Hematopoietic multipotent progenitor cell treated with erythropoietin and hydrocortisone succinate and interleukin-3 and kit ligand, for 8 days (in vitro differentiated cells): ENCODE results near the gene SLC1A2.

ENCODE experiments used
- DNase-seq: peaks from one replicate; pipeline ENCODE4 v3.0.0-alpha.2; 2015

The SLC1A2 gene

DNA sequence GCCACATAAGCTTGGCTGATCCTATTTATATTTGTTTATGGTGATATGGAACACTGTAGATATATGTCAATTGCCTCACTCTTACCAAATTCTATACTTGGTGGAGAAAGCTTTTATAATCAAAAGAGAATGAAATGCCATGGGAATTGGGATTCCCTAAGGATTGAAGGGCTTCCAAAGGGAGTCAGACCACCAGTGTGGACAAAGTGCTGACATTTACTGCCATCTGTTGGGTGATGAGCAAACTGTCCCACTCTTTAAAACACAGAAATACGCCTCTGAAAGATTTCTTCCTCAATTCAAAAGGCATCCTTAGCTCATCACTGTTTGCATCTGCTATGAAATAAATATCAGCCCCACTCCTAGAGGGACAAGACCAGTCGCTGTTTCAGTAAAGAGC lies 7.1 kb downstream of the SLC1A2 start:
- DNase-seq: no peak

DNA sequence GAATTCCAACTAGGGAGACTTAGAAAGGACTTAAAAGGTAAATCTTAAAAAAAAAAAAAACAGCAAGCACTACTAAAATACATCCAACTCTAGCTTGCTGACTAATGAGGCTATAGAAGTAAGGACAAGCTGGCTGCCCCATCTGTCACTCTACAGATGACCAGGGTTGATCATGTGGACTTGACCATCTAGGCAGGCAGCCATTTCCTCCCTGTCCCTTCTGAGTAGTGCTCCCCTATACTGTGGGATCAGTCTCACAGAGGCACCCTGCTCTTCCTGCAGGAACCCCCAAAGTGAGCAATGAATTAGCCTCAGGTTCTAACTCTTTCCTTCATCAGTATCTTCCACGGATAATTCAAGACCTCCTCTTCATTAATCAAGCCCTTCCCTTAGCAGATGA lies 12.3 kb downstream of the SLC1A2 start:
- DNase-seq: no peak

DNA sequence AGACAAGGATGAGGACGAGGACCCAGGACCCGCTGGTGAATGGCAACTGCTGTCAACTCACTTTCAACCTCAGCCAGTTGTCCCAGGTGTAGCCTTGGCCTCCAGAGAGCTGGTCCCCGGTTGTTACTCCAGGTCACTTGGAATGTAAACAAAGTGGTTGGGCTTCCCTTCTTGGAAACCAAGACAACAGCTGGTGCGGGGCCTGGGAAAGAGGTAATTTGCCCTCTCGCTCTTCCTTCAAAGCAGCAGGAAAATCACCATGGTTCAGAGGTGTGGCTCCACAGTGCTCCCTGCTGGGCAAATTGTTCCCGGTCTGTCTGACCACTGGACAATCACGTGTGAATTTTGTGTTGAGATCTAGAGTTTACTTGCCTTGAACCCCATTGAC lies 15.0 kb downstream of the SLC1A2 start:
- peak; percentile 9 for DNase-seq

DNA sequence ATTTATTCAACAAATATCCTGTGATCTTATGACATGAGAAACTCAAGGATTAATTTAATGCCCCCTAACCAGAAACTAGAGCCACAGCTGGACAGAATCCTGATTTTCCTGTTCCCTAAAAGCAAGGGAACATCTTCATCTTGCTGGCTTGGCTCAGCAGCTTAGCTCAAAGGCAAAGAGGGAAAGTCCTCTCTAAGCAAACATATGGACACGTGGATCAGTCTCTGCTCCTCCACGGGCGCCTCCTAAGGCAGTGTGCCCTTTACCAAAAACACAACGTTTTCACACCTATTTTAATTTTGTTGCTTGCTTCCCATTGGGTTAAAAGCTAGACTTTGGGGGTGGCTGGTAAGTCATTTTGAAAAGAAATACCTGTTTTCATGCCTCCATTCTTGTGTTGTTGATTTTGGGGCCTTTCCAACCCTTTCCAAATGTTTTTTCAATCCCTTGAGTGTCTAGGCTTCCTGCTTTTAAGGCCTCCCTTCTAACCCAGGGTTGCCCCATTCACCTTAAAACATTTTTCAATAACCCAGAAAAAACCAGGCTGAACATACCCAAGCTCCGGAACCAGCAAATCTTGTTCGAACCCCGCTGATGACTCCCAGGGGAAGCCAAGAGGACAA lies 15.5 kb downstream of the SLC1A2 start:
- no peak for DNase-seq

DNA sequence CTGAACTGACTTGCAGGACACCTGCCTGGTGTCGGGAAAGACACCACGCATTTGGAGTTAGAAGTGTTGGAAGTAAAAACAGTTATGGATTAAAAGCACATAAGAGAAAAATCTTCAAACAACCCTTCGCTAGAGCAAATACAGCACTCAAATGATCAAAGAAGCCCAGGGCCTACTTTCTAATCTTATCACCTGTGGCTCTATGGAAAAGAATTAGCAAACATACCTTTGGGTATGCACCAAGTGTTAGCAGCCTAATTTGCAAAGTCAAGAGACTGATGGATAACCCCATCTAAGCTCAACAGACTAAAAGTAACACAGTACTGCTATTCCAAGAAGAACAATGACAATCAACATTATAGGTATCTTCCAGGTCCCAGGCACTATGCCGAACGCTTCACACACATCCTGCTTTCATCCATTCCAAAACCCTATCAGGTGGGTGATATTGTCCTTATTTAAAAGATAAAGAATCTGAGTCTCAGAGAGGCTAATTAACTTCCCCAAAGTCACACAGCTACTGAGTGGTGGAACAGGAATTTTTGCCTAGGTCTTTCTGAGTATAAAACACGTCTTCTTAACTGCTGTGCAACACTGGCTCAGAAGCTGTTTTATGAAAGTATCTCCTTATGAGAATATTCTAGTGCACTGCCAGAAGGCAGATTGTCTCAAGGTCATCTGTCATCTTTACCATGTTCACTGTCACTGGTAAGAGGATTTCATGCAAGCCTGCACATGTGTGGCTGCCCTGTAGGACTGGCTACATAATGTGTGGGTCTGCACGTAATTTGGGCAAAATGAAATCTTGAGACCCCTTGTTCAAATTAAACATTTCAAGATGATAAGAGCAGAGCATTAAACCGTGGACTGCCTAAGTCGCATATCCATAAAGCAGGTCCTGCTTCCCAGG lies 16.4 kb downstream of the SLC1A2 start:
- no peak for DNase-seq

DNA sequence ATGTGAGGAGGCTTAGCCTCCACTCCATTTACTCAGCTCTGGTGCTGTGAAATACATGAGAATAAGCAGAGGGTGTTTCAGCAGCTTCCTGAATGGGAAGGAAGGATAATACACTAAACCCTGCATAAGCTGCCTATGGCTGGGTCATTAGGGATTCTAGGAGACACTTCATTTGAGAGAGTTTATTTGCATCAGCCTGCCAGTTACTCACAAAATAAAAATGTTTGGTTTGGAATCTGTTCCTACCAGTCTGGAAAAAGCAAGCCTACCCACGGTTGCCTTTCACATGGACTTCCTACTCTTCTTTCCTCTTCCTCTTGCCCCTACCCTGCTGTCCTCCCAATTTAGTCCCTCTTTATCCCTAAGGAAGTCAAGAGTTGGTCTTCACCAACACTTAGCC lies 20.5 kb downstream of the SLC1A2 start:
- no peak for DNase-seq

DNA sequence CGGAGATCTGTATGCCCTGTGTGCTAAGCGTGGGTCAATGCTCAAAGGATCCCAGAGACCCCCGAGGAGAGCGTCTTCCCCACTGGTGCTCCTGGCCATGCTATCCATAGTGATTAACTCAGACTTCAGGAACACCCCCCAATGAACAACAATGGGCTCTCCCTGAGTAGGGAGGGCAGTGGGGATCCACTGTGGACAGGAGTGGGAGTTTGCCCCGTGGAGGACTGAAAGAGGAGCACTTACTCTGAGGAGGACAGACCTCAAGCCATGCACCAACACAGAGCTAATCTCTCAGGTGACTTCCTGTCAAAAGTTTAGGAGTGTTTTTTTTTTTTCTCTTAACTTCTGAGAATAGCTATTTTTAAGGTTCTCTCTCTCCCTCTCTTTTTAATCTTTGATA lies 24.4 kb downstream of the SLC1A2 start:
- no peak for DNase-seq

DNA sequence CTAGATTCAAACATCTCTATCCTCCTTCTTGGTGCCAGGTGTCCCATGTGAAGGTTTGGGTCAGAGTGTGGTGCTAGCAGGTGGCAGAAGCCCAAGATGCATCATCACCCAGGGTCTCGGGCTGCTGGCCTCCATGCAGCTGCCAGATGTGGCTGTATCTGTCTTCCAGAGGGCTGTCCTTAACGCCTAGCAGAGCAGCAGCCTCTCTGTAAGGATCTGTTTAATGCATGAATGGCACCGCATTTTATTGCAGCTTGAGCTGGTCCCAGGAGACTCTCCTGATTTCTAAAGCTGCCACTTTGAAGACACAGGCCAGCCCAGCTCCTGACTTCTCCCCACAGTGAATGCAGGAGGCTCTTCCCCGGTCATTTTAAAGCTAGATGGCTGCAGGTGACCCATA lies 26.3 kb downstream of the SLC1A2 start:
- no peak for DNase-seq

DNA sequence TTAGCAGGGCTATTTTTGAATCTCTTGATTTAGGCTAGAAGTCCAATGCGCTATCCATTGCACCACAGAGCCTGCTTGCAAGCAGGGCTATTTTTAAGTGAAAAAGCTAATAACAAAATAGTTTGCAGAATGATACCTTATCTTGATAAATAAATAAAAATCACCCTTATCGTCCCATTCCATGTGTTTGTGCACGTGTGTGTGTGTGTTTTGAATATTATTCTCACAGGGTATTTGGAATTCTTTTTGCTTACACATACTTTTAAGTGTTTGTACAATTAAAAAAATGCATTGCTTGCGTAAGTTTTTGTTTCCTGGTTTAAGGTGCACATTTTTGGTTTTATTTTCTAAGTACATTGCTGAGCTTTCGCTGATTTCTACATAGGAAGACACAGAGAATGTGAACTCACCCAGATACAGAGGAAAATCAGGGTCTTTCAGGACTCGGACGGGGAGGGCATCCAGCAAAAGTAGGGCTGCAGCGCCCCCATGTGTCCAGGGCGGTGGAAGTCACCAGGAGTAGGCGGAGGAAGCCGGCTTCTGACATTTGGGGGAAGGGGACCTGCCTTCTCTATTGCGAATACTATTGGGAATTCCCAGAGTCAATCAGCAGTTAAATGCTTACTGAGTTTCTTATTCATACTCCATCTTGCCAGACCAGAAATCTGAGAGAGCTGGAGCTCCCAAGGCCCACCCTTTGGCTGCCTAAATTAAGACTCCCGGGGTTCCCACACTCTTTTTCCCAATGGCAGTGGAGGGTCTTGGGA lies 27.3 kb downstream of the SLC1A2 start:
- peak; percentile 49 for DNase-seq

DNA sequence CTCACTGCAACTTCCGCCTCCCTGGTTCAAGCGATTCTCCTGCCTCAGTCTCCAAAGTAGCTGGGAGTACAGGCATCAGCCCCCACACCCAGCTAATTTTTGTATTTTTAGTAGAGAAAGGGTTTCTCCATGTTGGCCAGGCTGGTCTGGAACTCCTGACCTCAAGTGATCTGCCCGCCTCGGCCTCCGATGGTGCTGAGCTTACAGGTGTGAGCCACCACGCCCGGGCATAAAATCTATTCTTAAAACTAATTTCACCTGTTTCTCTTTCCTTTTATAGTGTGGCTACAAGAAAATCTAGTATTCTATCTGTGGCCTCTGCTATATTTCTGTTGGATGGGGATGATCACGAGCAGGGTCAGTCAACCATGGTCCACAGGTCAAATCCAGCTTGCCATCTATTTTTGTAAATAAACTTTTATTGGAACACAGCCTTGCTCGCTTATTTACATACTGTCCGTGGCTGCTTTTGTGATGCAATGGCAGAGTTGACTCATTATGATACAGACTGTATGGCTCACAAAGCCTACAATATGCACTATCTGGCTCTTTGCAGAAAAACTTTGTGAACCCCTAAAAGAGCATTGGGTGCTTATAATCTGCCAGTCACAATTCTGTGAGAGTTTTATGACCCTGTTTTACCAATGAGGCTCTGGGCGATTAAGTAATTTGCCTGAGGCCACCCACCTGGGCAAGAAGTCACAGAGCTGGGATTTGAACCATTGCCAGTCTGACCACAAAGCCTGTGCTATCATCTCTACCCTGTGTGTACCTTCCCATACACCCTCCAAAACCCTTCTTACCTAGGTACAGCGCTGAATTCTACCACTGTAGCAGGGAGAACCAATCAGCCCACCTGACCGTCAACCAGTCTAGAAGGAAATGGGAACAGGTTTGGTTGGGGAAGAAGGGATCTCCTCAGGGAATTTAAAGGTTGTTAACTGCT lies 28.3 kb downstream of the SLC1A2 start:
- DNase-seq: no peak

DNA sequence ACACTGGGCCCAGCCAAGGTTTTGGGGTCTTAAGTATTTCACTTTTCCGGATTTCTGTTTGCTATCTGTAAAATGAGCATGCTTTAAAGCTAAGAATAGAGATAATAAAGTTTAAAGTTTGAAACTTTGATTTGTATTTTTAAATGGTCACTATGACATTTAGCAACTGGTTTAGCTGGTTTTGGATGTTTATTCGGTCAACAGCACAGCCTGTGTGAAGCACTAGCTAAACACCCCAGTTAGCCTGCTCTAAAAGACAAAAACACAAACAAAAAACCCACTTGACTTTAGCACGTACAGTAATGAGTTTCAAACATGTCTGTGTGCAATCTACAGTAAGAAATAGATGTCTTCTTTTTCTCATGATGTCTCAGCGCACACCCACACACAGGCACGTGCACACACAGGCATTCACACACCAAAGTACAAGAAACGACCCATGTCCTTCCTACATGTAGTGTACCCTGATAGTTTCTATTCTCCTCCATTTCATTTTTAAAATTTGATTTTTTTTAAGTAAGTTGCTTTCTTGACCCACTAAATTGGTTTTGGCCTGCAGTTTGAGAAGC lies 29.4 kb downstream of the SLC1A2 start:
- DNase-seq: no peak

DNA sequence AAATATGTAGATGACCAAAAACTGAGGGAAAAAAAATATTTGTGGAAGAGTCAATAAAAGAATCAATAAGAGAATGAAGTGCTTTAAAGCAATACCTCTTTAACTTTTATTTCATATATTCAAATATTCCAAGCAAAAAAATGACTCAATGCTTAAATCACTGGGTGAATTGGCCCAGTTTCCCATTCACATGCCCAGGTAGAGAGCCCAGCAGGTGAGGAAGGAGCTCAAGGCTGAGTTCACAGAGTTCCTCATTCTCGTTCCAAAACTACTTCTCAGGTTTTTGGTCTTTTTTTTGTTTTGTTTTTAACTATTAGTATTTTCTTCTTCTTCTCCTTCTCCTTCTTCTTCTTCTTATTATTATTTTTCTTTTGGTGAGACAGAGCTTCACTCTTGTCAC lies 30.2 kb downstream of the SLC1A2 start:
- no peak for DNase-seq

DNA sequence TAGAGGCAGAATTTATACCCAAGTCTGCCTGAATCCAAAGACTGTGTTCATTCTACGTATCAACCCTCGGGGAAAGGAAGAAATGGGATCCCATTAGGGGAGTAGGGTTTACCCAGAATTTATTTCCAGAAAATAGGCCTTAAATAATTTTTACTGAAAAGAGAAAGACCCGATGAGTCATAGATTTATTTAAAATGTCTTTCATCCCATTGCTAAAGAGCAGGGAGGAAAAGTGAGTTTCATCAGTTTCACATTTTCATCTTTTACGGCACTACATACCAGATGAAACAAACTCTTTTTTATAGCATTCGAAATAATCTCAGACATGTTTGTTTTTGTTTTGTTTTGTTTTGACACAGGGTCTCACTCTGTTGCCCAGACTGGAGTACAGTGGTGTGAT lies 31.3 kb downstream of the SLC1A2 start:
- DNase-seq: no peak

DNA sequence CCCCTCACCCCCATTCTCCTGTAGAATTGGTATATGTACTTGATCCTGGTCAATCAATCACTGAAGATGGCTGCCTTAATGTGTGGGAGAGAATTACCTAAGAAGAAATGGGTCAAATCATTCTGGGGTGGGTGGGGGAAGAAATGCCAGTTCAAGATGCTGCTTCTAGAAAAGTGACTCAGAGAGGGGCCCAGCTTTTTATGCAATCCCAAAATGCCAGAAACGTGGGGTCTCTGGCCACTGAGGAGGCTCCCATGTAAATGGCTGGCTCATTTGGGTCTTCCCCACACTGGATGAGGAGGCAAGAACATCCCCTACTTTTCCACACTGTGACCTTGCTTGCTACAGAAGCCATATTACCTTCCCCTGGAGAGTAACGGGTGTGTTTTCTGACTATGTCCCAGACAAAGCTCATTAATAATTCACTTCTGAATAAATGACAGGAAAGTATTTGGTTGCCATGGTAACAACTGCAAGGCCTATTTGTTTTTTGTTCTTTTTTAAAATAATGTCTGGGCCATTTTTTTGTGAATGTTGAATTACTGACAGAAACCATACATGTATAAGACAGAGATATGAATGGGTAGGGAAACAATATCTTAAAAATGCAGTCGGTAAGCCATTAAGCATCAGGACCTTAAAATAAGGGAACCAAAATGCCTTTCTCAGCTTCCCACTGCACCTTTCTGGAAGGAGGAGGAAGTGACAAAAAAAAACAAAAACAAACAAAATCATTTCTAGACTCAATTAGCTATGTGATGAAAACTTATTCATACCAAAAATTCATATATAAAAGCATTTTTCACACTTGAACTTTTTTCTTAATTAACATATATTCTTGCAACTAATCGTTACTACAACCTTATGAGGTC lies 32.0 kb downstream of the SLC1A2 start:
- DNase-seq: no peak

DNA sequence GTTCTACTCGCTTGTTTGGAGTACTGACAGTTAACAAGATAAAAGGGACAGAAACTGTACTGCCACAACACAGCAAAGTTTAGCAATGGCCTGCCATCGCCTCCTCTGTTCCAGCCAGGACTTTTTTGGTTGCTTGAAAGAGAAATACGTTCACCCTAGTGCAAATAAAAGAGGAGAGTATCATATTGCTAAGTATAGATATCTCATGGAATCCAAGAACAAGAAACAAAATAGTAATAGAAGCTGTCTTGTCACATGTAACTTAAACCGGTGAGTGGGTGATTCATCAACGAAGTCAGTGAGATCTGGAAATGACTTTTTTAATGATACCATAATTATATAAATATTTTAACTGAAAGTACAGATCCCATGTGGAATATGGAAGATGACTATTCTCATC lies 35.4 kb downstream of the SLC1A2 start:
- no peak for DNase-seq

DNA sequence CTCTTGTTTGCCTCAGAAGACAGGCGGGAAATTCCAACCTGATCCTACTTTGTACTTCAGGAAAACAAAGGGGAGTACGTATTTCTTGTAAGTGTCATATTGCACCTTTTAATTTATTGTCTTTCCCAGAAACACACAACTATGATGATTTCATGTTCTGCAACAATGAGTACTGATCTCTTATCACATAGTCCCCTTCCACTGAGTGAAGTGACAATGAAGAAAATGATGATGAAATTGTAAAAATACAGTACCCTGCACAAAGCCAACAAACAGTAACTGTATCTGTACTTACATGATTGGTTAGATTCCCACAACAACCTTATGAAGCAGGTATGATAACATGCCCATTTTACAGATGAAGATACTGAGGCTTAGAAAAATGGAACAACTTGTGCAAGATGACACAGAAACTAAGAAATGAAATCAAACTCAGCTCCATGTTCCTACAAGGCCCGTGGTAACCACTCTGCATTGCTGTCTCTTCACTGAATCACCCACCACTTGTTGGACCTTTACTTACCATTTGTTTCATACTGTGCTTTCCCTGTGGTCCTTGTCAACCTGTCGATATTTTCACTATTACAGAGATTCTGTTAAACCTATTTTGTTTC lies 37.5 kb downstream of the SLC1A2 start:
- no peak for DNase-seq

DNA sequence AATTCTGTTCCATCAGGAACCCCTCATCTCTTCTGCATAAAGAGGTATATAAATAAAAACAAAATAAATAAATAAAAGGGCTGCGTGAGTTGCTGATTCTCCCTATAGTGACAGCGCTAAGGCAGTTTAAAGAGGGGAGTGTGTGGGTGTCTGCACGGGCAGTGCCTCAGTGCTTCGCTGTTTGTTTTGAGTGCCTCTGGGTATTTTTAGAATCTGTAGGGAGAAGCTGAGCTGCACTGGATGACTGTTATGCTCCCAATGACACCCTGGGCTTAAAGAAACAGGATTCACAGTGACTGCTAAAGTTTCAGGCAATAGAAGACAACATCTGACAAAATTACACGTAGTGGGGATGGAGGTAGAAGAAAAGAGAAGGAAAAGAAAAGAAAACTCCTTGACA lies 38.8 kb downstream of the SLC1A2 start:
- no peak for DNase-seq

DNA sequence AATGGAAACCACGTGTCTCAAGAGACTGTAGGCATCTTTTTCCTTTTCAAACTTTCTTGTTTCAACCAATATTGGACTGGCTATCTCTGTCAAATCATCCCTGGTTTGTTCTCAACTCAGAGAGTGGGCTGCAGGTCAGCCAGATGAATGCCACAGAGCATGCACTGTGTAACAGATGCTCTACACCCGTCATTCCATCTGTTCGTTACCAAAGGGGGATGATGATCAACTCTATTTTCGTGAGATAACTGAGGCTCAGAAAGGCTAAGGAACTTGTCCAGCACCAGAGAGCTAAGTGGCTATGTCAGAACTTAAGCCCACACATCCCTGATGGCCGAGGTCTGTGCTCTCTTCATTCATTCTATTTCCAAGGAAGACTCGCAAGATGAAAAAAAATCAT lies 42.1 kb downstream of the SLC1A2 start:
- no peak for DNase-seq

DNA sequence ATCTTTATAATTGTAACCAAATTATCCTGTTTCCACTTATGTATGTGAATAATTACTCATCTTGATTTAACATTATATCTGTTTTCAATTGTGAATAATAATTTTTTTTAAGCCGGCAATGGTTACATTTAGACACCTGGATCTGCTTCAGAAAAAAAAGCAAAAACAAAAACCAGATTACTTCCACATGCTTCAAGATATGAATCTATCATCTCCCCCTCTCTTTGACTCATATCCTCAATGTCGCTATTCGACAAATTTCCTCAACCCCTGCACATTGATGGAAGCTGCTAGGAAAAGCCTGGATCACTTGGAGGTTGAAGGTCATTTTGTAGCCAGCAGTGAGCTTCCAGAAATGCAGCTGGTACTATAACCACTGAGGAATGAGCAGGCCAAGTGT lies 42.7 kb downstream of the SLC1A2 start:
- DNase-seq: no peak

DNA sequence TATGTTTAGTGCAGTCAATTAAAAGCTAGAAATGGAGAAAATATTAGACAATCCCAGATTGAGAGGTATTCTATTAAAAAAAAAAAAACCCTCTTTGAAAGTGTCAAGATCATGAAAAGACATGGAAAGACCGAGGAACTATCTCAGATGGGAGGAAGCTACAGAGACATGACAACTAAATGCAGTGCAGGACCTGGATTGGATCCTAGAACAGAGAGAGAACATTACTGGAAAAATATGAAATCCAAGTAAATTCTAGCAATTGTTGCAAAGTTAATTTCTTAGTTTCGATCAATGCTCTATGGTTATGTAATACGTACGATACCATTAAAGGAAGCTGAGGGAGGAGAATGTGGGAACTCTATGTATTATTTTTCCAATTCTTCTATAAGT lies 43.2 kb downstream of the SLC1A2 start:
- DNase-seq: no peak
